Stimulated activated CD8-positive, alpha-beta memory T cell treated with anti-CD3 and anti-CD28 coated beads, Interleukin-7, amount 100 ng/mL, for 1 hour (primary cell): ENCODE results near the gene SALL1.

Source experiments
- DNase-seq, 2 donors: peaks; one replicate each; pipeline ENCODE4 v3.0.0-alpha.2; 2020; ENCODE audit warnings: low read depth in 2 of 2

SALL1 gene

DNA sequence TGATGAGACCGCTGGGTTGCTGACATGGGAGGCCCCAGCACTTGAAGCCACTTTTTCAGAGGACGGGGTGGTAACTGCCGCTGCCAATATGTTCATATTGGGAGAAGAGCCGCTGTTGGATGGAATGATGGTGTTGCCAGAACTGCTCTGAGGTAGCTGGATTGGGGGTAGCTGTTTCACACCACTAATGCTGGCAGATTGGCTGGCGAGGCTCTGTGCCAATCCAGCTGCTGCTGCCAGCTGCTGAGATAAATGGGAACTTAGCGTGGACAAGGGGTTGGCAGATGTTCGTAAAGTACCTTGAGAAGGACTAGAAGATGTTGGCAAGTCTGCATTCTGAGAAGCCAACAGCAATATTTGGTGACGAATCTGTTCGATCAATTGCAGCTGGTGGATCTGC is 10.0 kb downstream of the SALL1 start:
- DNase-seq, result no peak

DNA sequence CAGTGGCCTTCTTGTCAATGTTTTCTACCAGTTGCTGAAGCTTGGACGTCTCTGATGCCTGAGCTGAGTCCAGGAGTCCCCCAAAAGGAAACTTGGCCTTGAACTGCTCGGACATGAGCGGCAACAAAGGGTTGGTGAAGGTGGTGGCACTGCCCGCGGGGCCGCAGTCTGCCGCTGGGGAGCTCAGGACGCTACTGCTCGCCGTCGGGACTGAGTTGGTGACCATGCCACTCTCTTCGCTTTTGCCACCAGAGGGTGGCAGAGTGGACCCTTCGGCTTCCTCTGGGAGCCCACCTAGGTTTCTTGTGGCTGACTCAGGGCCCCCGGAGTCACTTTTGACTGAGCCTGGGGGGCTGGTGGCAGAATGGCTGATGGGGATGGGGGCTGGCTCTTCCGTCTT is 11.0 kb downstream of the SALL1 start:
- DNase-seq, result no peak

DNA sequence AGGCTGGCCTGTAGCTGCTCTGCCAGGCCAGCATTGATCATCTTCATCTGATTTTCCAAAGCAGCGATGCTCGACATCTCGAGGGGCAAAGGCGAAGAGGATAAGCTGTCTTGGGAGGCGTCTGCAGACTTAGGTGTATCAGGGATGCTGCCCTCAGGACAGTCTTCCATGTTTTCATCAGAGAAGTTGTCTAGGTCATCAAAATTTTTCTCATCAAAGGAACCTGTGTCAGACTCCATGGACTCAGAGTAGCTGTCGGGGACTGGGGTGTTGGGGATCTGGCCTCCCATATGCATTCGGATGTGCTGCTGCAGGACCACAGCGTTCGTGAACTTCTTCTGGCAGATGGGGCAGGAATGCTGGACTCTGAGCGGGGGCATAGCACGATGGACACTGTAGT is 11.5 kb downstream of the SALL1 start:
- DNase-seq, result no peak

DNA sequence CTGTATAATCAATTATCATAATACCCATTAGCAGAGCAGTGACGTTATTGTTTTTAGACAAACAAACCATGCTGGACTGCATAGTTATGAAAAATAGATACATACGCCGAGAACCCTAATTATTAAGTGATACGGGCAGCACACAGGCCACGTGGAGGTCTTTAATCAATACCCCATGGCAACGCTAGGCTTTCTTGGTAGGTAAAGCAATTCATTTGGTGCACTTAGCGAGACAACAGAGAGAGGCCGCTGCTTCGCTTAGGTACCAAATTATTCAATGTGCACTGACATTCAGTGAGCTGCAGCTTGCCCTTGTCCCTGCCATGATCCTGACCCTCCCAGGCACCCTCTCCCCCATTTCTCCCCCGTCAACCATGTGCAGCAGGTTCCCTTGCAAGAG is 12.9 kb downstream of the SALL1 start:
- DNase-seq, result no peak

DNA sequence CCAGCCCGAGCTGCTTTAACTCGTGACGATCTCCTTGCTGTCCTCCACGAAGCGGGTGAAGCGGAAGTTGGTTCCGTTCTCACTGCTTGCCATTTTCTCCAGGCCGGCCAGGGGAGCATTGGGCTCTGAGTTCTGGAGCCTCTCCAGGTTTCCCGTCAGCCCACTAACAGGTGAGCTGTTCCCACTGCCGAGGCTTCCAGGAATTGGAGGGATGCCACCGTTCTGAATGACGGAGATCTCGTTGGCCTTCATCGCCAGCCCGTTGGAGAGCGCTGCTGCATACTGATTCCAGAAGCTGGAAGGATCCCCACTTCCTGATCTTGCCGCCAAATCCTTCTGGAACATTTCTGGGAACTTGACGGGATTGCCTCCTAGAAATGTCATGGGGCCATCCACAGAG is 14.0 kb downstream of the SALL1 start:
- DNase-seq, result no peak

DNA sequence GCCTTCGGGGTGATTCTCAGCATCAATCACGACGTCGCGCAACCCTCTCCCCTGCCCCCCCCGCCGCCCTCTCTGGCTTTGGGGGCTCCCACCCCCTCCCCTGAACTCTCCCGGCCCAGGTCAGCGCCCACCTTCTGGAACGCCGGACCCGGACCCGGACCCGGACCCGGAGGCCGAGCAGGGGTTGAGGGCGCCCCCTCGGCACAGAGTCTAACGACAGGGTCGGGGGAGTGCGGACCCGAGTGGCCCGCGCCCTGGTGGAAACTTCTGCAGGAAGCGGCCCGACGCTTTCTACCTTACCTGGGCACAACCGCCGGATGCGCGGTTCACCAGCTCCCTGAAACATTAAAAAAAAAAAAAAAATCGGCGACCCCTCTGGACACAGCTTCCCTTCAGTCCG is 16.2 kb downstream of the SALL1 start:
- no peak for DNase-seq

DNA sequence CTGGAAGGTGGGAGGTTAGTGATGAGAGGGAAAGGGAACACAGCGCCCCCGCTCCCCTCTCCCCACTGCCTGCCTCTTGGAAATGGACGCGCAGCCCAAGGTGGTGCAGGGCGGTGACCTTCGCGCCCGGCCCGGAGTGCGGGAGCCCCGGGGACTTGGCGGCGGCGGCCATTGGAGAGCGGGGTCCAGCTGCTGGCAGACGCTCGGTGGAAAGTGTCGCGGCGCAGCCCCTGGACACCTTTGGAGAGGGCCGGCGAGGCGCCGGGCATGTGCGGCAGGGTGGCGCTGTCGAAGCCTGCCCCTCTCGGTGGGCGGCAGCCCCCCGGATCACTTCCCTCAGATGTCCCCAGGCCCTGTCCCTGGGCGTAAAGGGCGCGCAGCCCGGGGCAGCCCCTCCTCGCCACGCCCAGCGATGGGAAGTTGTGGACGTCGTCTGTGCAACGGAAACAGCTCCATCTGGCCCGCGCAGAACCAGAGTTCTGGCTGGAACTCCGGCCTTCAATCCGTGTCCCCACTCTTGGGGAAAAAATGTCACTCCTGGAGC is 16.7 kb downstream of the SALL1 start:
- no peak for DNase-seq

DNA sequence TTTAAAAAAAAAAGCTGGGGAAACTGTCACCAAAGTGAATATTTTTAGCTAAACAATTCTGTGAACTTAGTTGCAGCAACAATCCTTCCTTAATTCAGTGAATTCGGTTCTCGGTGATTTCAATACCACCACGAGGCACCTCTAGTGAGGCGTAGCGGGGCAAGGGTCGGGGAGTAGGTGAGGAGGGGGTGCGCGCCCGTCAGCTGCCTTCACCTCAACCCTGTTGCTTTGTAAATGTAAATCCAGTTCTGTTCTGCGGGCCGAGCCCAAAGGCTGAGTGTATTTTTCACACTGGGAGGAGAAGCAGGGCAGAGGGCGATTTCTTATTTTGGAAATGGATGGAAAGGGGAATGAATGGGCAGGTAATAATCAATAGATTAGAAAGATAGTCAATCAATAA is 17.4 kb downstream of the SALL1 start:
- no peak for DNase-seq

DNA sequence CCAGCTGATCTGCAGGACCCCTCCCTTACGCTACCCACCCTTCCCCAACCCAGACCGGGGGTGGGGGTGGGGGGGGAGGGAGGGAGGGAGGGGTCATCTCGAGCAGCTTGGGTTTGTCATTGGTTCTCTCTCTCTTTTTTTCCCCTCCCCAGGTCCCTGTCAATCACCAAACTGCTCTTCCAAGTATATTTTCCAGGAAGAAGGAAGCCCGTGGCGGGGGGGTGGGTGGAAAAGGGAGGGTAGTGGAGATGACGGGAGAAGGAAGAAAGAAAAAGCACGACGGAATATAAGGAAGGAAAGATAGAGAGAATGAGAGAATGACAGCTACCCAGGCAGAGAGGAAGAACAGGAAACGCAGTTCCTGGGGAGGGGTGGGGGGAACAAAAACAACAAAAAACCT is 17.9 kb downstream of the SALL1 start:
- no peak for DNase-seq

DNA sequence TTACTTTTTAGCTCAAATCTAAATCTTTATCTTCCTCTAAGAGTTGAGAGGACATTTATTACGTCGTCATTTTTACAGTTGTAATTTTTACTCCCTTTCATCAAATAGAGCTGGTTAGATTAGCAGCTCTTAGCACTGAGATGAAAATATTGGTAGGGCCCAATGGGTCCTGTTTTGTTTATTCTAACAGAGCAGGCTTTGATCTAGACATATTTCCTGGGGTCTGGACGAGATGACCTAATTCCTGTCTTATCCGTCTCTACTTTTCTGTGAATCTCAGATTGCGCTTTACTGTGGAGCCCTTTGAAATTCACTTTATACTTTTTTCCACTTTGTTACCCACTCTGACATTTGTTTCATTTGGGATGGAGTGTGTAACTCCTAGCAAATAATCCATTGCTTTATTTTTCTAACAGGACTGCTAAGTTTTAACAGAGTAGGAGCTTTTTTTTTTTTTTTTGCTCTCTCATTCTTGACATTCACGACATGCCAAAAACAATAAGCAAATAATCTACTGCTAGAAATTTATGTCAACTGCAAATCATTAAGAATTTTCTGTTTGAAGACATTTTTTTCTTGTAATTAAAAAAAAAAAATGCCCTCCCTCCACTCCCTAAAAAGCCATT is 18.5 kb downstream of the SALL1 start:
- DNase-seq, result no peak

DNA sequence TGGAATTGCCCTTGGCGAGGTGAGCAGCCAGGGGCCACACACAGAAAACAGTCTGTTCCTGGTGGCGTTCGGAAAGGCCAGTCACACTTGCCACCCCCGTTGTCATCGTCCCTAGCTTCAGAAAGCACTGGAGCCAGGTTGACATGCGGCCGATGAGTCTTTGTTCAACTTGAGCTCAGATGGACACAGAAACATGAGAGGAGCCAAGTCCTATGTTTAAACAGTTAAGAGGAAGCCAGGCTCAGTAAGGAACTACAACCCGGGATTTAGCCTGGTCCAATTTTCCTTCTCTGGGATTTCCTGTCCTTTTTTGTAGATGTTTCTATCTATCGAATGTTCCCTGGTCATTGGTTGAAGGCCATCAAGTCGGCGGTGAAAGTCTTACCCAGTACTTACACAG is 19.5 kb downstream of the SALL1 start:
- DNase-seq, result no peak

DNA sequence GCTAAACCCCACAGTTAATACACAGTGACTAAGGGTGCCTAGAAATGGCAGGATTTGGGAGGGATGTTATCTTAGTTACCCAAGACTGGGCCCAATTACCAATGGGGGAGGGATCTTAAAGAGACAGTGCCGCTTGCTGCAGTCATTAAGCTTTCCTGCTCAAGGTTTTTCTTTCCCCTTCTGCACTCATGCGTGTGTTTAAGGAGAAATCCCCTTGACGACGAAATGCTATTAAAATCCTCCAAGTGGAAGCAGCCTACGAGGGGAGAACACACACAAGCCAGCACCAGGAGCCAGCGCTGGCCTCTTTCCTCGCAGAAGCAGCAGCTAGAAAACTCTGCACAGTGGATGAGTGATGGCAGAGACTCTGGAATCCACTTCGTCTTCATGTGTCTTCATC is 22.0 kb downstream of the SALL1 start:
- no peak for DNase-seq

DNA sequence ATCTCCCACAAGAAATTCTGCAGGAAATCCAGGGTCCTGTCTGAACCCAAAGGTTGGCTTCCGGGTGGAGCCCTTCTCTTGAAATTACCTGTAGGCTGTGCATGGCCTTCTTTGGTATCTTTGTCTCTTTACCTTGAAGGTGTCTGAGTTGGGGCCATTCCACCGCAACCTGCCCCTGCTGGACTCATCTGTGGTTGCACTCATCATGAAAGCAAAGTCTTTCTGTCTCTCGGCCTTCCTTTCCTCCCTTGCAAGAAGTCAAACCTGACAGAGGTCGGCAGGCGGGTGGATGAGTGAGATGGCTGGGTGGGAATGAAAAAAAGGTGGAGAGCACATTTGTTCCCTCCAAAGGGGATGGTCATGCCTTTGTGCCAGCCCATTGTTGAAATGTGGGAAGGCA is 25.1 kb downstream of the SALL1 start:
- DNase-seq, result no peak

DNA sequence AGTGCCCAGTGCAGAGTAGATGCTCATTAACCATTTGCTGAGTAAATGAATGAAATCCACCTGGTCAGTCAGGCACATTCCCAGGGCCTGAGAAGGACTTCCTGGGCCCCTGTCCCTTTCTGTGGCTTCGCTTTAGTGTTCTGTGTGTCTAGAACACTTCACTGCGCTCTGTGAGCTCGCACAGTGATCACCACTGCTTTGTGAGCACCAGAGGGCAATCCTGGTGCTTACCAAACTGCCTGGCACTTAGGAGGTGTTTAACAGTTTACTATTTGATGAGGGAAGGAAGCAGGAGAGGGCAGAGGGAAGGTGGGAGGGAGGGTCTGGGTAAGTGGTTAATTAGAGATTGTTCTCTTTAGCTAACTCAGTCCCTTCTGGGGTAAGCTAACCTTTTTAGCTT is 26.2 kb downstream of the SALL1 start:
- no peak for DNase-seq

DNA sequence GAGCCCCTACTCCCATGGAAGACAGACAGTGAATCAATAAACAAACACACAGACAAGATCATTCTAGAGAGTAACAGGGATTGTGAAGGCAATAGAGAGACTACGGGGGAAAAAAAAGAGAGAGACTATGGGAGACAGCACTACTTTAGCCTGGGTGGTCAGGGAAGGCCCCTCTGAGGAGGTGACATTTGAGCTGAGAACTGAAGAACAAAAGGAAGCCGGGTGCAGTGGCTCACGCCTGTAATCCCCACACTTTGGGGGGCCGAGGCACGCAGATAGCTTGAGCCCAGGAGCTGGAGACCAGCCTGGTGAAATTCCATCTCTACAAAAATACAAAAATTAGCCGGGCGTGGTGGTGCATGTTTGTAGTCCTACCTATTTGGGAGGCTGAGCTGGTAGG is 29.2 kb downstream of the SALL1 start:
- DNase-seq, result no peak

DNA sequence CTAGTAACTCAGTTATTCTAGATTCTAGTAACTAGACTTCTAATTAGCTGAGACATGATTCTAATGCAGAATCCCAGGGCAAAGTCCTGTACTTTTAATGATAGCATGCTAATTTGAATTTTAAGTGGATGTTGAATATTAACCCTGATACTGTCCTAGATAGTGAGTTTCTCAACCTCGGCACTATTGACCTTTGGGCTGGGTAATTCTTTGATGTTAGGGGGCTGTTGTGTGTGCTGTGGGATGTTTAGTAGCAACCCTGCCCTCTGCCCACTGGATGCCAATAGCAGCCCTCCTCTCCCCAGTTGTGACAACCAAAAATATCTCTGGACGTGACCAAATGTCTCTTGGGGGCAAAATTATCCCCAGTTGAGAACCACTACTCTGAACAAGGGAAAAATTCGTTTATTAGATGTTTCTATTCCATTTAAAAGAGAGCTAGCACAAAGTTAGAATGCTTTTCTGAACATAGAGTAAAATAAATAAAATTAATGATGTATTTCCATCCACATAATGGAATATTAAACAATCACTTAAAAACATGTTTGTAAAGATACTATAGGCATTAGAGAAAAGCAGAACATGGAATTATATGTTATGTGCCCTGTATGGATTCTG is 30.2 kb downstream of the SALL1 start:
- DNase-seq, result no peak

DNA sequence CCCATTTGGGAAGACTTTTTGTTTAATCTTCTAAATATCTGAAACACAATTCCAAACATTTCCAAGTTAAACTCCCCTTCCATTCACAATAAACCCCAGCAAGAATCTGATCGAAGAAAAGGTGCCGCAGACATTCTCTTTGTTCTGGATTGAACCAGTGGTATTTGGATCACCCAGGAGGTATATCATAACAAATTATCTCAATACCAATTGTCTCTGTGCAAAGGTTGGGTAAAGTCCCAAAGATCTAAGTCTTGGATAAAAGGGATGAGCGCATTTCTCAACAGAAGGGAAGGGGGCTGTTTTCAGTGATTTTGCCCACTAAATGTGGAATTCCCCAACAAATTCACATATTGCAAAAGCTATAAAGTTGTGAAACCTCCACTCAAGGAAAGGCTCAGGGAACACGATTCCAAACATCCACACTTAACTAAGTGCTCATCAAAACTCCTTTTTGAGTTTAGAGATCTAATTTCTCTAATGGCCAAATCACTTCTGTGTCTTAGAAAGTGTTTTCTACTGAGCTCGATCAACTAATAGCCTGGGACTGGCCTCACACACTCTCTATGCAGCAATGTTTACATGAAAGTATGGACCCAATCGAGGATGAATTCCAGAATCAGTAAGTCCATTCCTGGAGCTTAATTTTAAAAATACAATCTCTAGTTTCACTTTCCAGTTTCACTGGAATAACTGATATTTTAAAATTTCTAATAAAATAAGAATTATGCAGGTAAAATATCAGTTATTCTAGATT is 30.9 kb downstream of the SALL1 start:
- DNase-seq, result no peak

DNA sequence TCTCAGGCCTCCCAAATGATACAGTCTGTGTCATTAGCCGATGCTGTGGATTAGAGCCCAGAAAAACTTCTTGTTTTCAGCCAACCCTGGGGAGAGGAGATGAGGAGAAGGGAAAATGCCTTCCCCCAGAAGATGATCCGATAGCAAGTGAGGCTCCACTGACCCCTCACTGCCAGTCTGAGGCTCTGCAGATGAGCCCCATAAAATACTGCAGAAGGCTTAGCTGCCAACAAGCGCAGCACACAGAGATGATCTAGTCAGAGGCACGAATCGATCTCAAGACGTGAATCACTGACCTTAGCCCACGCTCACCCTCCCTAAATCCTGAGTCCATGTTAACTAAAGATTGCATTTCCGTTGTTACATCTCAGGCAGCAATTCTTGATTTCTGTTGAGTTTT is 31.5 kb downstream of the SALL1 start:
- DNase-seq, result no peak

DNA sequence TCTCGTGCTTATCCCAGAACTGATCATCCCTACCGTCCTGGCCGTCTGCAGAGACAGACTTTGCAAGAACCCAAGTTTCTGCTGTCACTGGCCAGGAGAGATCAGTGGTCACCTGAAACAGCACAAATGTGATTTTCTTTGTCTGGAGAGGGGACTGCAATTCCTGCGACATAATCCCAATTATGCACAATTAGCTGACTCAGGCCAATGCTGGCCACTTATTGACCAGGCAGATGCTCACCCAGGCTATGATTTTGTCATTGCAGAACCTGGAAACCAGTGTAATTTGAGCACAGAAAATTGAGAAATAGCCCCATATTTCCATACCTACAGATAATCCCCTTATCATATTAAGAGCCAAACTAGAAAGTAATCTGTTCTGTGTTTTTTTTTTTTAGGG is 34.7 kb downstream of the SALL1 start:
- no peak for DNase-seq

DNA sequence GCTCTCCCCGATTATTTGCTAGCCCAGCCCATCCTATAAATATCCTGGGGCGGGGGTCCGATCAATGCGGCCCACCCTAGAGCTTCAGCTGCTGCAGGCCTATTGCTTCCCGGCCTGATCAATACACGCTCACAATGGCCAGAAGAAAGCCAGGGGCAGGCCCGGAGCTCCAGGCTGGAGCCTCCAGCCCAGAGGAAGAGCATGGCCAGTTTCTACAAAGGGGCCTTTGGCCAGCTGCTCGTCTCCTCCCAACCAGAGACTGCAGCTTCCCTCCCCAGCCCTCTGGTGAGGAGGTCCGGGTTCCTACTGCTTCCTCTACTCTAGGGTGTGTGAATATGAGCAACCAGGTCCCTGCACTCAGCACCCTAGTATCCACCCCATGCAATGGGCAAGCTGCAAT is 36.7 kb downstream of the SALL1 start:
- DNase-seq, result no peak

DNA sequence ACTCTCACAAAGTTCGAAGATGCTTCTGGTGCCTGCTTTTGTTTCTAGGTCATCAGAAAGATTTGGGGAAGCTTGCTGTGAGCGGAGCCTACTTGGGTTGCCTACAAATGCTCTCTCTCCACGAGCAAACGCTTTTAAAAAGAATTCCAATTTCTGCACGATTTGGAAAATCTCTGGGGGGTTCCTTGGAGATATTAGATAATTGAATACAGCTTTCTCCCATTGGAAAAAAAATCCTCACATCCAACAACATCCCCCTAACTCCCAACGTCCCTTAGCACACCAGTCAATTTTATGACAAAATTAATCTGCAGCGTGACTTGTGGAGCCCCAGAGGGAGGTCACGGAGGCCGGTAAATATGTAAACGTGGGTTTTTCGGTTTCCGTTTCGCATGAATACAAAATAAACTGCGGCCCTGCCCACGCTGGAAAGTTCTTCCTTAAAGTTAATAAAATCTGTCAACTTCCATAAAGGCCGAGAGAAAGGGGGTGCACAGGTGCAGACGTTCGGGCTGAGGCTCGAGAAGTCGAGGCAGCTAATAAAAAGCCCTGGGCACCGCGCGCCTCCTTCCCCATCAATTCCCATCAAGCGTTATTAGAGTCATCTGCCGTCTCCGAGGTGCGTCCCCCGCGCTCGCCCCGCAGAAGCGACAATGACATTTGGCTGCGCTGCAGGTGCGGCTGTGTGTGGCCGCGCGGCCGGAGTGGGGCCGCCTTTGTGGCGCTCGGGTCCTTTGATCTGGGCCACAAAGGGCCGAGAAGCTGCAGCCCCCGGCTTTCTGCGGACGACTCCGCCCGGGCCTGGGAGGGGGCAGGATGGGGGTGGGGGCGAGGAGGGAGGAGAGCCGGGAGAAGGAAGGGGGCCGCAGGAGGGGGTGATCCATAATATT is 37.6 kb downstream of the SALL1 start:
- no peak for DNase-seq

DNA sequence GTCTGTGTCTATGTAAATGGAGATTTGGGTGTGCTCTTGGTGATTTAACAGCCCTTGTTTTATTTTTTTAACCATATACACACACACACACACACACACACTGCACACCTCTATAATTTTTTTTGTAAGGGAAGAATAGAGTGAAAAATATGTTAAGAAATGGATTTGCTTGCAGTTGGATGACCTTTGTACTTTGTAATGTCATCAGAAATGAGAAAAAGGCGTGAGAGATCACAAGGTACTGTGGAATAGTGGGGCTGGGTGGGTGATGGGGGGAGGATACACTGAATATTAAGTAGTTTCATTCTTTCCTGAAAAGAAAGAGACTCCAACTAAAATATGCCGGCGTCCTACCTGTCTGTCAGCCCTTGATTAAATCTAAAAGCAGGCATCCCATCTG is 38.7 kb downstream of the SALL1 start:
- no peak for DNase-seq
